ENCODE data around the gene BCL10. TPM values are rescaled to one million over a fixed set of nuclear protein-coding genes. Genes with fewer than 3 reads are reported as not detected.
A peak's percentile ranks its signal among the peaks of the same experiment; 100 is the strongest.

BCL10 gene
- total RNA-seq, 1 experiment from 2014 or later = 24.2 TPM

GRCh38 chr1:85289848-85290335 is 13.5 kb upstream of the BCL10 start (continued):
- TF ChIP-seq ZNF281 (CRISPR knock-in tag; IDR thresholded peaks at IDR 0.05) = no peak
- no peak for TF ChIP-seq AR (CRISPR knock-in tag; IDR thresholded peaks at IDR 0.05)
- TF ChIP-seq CTCF (IDR thresholded peaks at IDR 0.05) = no peak

GRCh38 chr1:85289207-85289847 is 12.9 kb upstream of the BCL10 start:
- Mint-ChIP-seq H3K27me3 (ENCODE audit: low read depth) (no peaks in the 10 kb centered on the region), H3K36me3 (no peaks in the 10 kb centered on the region), H3K9me3 (no peaks in the 10 kb centered on the region), H3K27ac (0 out of 2 replicates have a peak overlapping the region, but pooled peaks have one; percentile 15), H3K4me3 (no peak overlapping the region), H3K4me1 (no peaks in the 10 kb centered on the region)
- no peak for TF ChIP-seq AR (CRISPR knock-in tag; IDR thresholded peaks at IDR 0.05)
- TF ChIP-seq EMX1 (CRISPR knock-in tag; IDR thresholded peaks at IDR 0.05) = no peak
- TF ChIP-seq FOXK1 (CRISPR knock-in tag; IDR thresholded peaks at IDR 0.05) = no peak
- no peak for TF ChIP-seq ZSCAN18 (CRISPR knock-in tag; IDR thresholded peaks at IDR 0.05)
- TF ChIP-seq ZNF416 (CRISPR knock-in tag; IDR thresholded peaks at IDR 0.05) = no peak
- TF ChIP-seq GABPB1 (CRISPR knock-in tag; IDR thresholded peaks at IDR 0.05) = no peak
- TF ChIP-seq ZNF138 (CRISPR knock-in tag; conservative IDR thresholded peaks at IDR 0.05) = no peak
- no peak for TF ChIP-seq MLX (CRISPR knock-in tag; IDR thresholded peaks at IDR 0.05)
- TF ChIP-seq IRF2 (CRISPR knock-in tag; IDR thresholded peaks at IDR 0.05; ENCODE audit: borderline replicate concordance, low read depth) = no peak
- TF ChIP-seq SP1 (CRISPR knock-in tag; conservative IDR thresholded peaks at IDR 0.05) = no peak
- TF ChIP-seq HMGA2 (CRISPR knock-in tag; IDR thresholded peaks at IDR 0.05) = no peak
- no peak for TF ChIP-seq JUN (CRISPR knock-in tag; IDR thresholded peaks at IDR 0.05)
- POLR2A ChIA-PET = no interaction called here
- no peak for DNase-seq (ENCODE audit: low spot score)
- CTCF ChIA-PET = interaction anchor here (1.1 kb wide), 1 partner anchor 29 kb away, joined by 3 read pairs; no protein-coding TSS in a partner anchor
- no peak for ATAC-seq

All from WTC11 (cell line).